Vagina (tissue), 2 donors: ENCODE results near the gene WASF3.

Source experiments
- POLR2A ChIP-seq, 2 donors: fragments of 450-650 bp; IDR thresholded peaks; one replicate each; pipeline ENCODE4 v1.6.1; 2017; ENCODE audit warnings: antibody characterized with exemption in 2 of 2, mild to moderate bottlenecking in 2 of 2, moderate library complexity in 2 of 2
- POLR2AphosphoS5 ChIP-seq, 2 donors: sonication (generic); formaldehyde crosslinking; IDR thresholded peaks; one replicate each; pipeline ENCODE4 v1.9.0; 2017; ENCODE audit warnings: antibody characterized with exemption in 2 of 2, mild to moderate bottlenecking in 2 of 2, low read depth in 1 of 2; ENCODE audit not compliant: insufficient read depth in 1 of 2
- TF ChIP-seq, protein P1 (sequence below), 3 experiments: fragments of 450-650 bp in 2 of 3; fragments of 200-600 bp in 1 of 3; sonication (generic) in 1 of 3; IDR thresholded peaks; one replicate each; pipeline ENCODE4 v1.5.1; 2017 to 2019; ENCODE audit warnings: antibody characterized with exemption in 3 of 3, mild to moderate bottlenecking in 2 of 3, moderate library complexity in 2 of 3

DNA sequence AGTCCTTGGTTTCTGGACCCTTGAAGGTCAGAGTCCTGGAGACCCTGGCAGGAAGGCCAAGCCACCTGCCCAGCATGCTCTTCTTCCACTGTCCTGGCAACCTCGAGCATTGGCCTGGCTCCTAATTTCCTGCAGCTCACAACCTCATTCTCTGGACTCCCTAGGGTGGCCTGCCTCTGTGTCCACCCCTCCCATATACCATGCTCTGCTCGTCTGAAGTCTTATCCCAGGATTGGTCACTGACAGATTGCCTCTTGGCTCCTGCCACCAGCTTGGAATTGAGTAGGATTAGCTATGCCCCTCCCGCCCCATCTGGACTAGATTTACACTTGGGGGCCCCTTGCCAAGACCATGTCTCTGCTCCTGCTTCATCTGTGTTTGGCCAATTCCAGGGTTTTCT is 17.1 kb upstream of the WASF3 start:
- TF ChIP-seq, protein P1, sequence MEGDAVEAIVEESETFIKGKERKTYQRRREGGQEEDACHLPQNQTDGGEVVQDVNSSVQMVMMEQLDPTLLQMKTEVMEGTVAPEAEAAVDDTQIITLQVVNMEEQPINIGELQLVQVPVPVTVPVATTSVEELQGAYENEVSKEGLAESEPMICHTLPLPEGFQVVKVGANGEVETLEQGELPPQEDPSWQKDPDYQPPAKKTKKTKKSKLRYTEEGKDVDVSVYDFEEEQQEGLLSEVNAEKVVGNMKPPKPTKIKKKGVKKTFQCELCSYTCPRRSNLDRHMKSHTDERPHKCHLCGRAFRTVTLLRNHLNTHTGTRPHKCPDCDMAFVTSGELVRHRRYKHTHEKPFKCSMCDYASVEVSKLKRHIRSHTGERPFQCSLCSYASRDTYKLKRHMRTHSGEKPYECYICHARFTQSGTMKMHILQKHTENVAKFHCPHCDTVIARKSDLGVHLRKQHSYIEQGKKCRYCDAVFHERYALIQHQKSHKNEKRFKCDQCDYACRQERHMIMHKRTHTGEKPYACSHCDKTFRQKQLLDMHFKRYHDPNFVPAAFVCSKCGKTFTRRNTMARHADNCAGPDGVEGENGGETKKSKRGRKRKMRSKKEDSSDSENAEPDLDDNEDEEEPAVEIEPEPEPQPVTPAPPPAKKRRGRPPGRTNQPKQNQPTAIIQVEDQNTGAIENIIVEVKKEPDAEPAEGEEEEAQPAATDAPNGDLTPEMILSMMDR (IDR thresholded peaks at IDR 0.05): no peak
- TF ChIP-seq POLR2A (IDR thresholded peaks at IDR 0.05) (no peak), POLR2AphosphoS5 (IDR thresholded peaks at IDR 0.05; ENCODE audit: insufficient read depth in 1 of 2, low read depth in 1 of 2) (no peak)
